ENCODE measurements around the gene SCAF11.
"Not testable (repeated sequence)": the region's sequence is repeated elsewhere in the genome, so short reads cannot be mapped to it uniquely, and the experiment has no call there.

SCAF11 gene

GRCh38 chr12:46000076-46000475 is 9.7 kb upstream of the SCAF11 start:
- H3K4me3 ChIP-seq (ENCODE audit: low read depth in 1 of 5, low read length in 5 of 5); H3K27ac ChIP-seq (ENCODE audit: low read depth, low read length); H3K9me3 ChIP-seq (ENCODE audit: control insufficient read depth in 5 of 5, low read length in 5 of 5); H3K36me3 ChIP-seq (ENCODE audit: control insufficient read depth in 5 of 5, insufficient read depth in 5 of 5, low read length in 5 of 5); H3K27me3 ChIP-seq (ENCODE audit: control insufficient read depth in 5 of 5, insufficient read depth in 4 of 5, low read length in 5 of 5); H3K4me1 ChIP-seq (ENCODE audit: control insufficient read depth in 5 of 5, insufficient read depth in 5 of 5, low read length in 5 of 5); H3K9ac ChIP-seq (ENCODE audit: low read length in 5 of 5): not testable (repeated sequence)

- no peak overlapping the region for H3K9ac ChIP-seq (ENCODE audit: low read length in 5 of 5)
- no peak overlapping the region for H3K27ac ChIP-seq (ENCODE audit: low read depth, low read length)
Observed at GRCh38 chr12:45994736-45995135, 4.4 kb upstream of the SCAF11 start.

DNA sequence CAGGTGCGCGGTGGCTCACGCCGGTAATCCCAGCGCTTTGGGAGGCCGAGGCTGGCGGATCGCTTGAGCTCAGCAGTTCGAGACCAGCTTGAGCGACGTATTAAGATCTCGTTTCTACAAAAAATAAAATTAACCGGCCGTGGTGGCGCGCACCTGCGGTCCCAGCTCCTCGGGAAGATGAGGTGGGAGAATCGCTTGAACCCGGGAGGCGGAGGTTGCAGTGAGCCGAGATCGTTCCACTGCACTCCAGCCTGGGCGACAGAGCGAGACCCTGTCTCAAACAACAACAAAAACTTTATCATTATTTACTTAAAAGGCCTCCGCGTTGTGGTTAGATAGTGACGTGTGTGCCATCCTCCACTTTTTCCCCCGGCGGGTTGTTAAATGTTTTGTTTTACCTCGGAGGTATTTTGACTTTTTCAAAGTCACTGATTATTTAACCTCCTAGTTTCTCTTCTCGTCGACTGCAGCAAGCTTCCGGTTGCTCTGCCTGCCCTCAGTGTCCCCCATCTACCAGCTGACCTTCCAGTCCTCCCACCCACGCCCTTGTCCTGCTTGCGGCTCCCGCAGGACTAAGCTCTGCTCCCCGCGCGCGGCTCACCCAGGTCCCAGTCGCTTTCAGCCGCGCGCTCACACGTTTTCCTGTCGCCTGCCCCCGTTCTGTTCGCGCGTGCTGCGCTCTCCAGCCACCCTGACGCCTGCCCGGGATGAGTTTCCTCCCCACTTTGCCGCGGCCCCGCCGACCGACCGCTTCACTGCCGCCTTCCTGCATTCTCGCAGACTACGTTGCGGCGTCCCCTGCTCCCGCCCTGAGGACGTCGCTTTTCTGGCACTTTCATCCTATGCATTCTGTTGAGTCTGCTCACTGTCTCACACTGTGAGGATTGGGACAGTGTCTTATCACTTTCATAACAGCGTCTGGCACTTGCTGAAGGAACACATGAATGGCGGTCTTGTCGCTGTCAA is 1.2 kb upstream of the SCAF11 start:
- Histone ChIP-seq H3K9me3 (ENCODE audit: control insufficient read depth in 5 of 5, low read length in 5 of 5) (no peaks in the 10 kb centered on the region), H3K36me3 (ENCODE audit: control insufficient read depth in 5 of 5, insufficient read depth in 5 of 5, low read length in 5 of 5) (peaks cover 0 to 4% (median 0%) of the 10 kb centered on the region in 5 donors), H3K27ac (ENCODE audit: low read depth, low read length) (peak overlapping the region; percentile 99), H3K9ac (ENCODE audit: low read length in 5 of 5) (peak overlapping the region; percentile 83 to 99 (median 93)), H3K4me1 (ENCODE audit: control insufficient read depth in 5 of 5, insufficient read depth in 5 of 5, low read length in 5 of 5) (peaks cover 5 to 35% (median 27%) of the 10 kb centered on the region in 5 donors), H3K27me3 (ENCODE audit: control insufficient read depth in 5 of 5, insufficient read depth in 4 of 5, low read length in 5 of 5) (no peaks in the 10 kb centered on the region), H3K4me3 (ENCODE audit: low read depth in 1 of 5, low read length in 5 of 5) (peak overlapping the region; percentile 78 to 96 (median 87))

More at GRCh38 chr12:45994736-45995135, 4.4 kb upstream of the SCAF11 start:
- no peaks in the 10 kb centered on the region for H3K36me3 ChIP-seq (ENCODE audit: control insufficient read depth in 5 of 5, insufficient read depth in 5 of 5, low read length in 5 of 5)
- peaks cover 0 to 7% (median 3%) of the 10 kb centered on the region in 5 donors for H3K4me1 ChIP-seq (ENCODE audit: control insufficient read depth in 5 of 5, insufficient read depth in 5 of 5, low read length in 5 of 5)
- H3K4me3 ChIP-seq (ENCODE audit: low read depth in 1 of 5, low read length in 5 of 5), result no peak overlapping the region
- H3K9me3 ChIP-seq (ENCODE audit: control insufficient read depth in 5 of 5, low read length in 5 of 5), result no peaks in the 10 kb centered on the region
- H3K27me3 ChIP-seq (ENCODE audit: control insufficient read depth in 5 of 5, insufficient read depth in 4 of 5, low read length in 5 of 5), result no peaks in the 10 kb centered on the region

DNA sequence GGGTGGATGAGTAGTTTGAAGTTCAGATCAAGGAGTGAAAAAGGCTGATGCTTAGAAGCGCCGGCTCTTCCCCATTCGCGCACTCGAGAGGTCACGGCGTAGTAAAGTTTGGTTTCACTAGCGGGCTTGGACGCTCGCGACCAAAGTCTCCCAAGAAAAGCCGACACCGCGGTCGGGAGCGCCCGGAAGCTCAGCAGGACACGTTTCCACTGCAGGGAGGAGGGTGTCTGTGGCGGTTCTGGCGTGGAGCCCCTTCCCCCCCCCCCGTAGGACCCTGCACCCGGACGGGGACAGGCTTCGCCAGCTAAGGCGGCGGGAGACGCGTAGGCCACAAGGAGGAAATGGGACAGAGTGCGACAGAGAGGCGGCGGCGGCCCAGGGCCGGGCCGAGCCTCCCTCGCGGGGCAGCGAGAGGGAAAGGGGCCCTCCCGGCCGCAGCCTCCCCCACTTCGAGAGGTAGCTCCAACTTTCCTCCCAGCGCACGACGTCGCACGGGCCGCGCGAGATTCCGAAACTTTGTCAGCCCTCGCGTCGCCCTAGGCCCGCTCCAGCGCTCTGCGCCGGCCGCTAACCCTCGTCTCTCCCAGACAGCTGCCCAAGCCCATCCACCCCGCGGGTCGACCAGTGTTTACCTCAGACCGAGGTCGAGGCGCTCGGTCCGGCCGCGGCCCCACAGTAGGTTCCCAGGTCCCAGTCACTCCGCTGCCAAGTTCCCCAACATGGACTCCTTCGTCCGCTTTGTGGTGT is 480 bp downstream of the SCAF11 start:
- H3K9ac ChIP-seq (ENCODE audit: low read length in 5 of 5), result peak overlapping the region; percentile 82 to 100 (median 99)
- peaks cover 5 to 43% (median 42%) of the 10 kb centered on the region in 5 donors for H3K4me1 ChIP-seq (ENCODE audit: control insufficient read depth in 5 of 5, insufficient read depth in 5 of 5, low read length in 5 of 5)
- H3K27ac ChIP-seq (ENCODE audit: low read depth, low read length), result peak overlapping the region; percentile 99
- H3K4me3 ChIP-seq (ENCODE audit: low read depth in 1 of 5, low read length in 5 of 5), result peak overlapping the region; percentile 86 to 97 (median 95)
- H3K9me3 ChIP-seq (ENCODE audit: control insufficient read depth in 5 of 5, low read length in 5 of 5), result no peaks in the 10 kb centered on the region
- peaks cover 0 to 5% (median 0%) of the 10 kb centered on the region in 5 donors for H3K36me3 ChIP-seq (ENCODE audit: control insufficient read depth in 5 of 5, insufficient read depth in 5 of 5, low read length in 5 of 5)
- no peaks in the 10 kb centered on the region for H3K27me3 ChIP-seq (ENCODE audit: control insufficient read depth in 5 of 5, insufficient read depth in 4 of 5, low read length in 5 of 5)

DNA sequence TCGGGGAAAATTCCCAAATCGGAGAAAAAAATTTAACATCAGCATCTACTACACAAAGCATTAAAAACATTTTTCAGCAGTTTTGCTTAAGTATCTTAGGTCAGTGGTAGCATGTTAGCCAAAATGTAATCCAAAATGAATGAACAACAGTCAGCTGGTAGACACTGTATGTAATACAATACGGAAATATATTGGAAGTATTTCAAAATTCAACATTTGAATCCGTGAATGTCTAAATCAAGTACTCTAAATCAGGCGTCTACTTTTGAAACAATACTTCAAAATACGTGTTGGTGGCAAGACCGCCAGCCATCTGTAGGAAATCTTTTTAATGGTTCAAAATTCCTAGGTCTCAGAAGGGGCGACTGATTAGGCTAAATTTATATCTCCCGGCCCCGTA is 1.1 kb downstream of the SCAF11 start:
- Histone ChIP-seq H3K27me3 (ENCODE audit: control insufficient read depth in 5 of 5, insufficient read depth in 4 of 5, low read length in 5 of 5) (no peaks in the 10 kb centered on the region), H3K36me3 (ENCODE audit: control insufficient read depth in 5 of 5, insufficient read depth in 5 of 5, low read length in 5 of 5) (peaks cover 0 to 5% (median 0%) of the 10 kb centered on the region in 5 donors), H3K27ac (ENCODE audit: low read depth, low read length) (peak overlapping the region; percentile 99), H3K9ac (ENCODE audit: low read length in 5 of 5) (peak overlapping the region; percentile 82 to 100 (median 99)), H3K4me3 (ENCODE audit: low read depth in 1 of 5, low read length in 5 of 5) (peak overlapping the region; percentile 86 to 97 (median 95)), H3K4me1 (ENCODE audit: control insufficient read depth in 5 of 5, insufficient read depth in 5 of 5, low read length in 5 of 5) (peaks cover 5 to 43% (median 42%) of the 10 kb centered on the region in 5 donors), H3K9me3 (ENCODE audit: control insufficient read depth in 5 of 5, low read length in 5 of 5) (no peaks in the 10 kb centered on the region)

GRCh38 chr12:45988264-45988663 is 2.1 kb downstream of the SCAF11 start:
- Histone ChIP-seq H3K9me3 (ENCODE audit: control insufficient read depth in 5 of 5, low read length in 5 of 5) (no peaks in the 10 kb centered on the region), H3K4me3 (ENCODE audit: low read depth in 1 of 5, low read length in 5 of 5) (peak overlapping the region in 1 of 5 donors; percentile 96), H3K9ac (ENCODE audit: low read length in 5 of 5) (peak overlapping the region in 4 of 5 donors; percentile 43 to 100 (median 99)), H3K4me1 (ENCODE audit: control insufficient read depth in 5 of 5, insufficient read depth in 5 of 5, low read length in 5 of 5) (peaks cover 5 to 51% (median 44%) of the 10 kb centered on the region in 5 donors), H3K27me3 (ENCODE audit: control insufficient read depth in 5 of 5, insufficient read depth in 4 of 5, low read length in 5 of 5) (no peaks in the 10 kb centered on the region), H3K27ac (ENCODE audit: low read depth, low read length) (peak overlapping the region; percentile 99), H3K36me3 (ENCODE audit: control insufficient read depth in 5 of 5, insufficient read depth in 5 of 5, low read length in 5 of 5) (peaks cover 0 to 5% (median 0%) of the 10 kb centered on the region in 5 donors)

GRCh38 chr12:45987340-45987727 is 3.0 kb downstream of the SCAF11 start:
- Histone ChIP-seq H3K4me1 (ENCODE audit: control insufficient read depth in 5 of 5, insufficient read depth in 5 of 5, low read length in 5 of 5) (peaks cover 5 to 53% (median 47%) of the 10 kb centered on the region in 5 donors), H3K27ac (ENCODE audit: low read depth, low read length) (peak overlapping the region; percentile 99), H3K9me3 (ENCODE audit: control insufficient read depth in 5 of 5, low read length in 5 of 5) (no peaks in the 10 kb centered on the region), H3K4me3 (ENCODE audit: low read depth in 1 of 5, low read length in 5 of 5) (peak overlapping the region in 1 of 5 donors; percentile 18), H3K9ac (ENCODE audit: low read length in 5 of 5) (peak overlapping the region in 1 of 5 donors; percentile 23), H3K27me3 (ENCODE audit: control insufficient read depth in 5 of 5, insufficient read depth in 4 of 5, low read length in 5 of 5) (no peaks in the 10 kb centered on the region), H3K36me3 (ENCODE audit: control insufficient read depth in 5 of 5, insufficient read depth in 5 of 5, low read length in 5 of 5) (peaks cover 0 to 5% (median 0%) of the 10 kb centered on the region in 5 donors)

DNA sequence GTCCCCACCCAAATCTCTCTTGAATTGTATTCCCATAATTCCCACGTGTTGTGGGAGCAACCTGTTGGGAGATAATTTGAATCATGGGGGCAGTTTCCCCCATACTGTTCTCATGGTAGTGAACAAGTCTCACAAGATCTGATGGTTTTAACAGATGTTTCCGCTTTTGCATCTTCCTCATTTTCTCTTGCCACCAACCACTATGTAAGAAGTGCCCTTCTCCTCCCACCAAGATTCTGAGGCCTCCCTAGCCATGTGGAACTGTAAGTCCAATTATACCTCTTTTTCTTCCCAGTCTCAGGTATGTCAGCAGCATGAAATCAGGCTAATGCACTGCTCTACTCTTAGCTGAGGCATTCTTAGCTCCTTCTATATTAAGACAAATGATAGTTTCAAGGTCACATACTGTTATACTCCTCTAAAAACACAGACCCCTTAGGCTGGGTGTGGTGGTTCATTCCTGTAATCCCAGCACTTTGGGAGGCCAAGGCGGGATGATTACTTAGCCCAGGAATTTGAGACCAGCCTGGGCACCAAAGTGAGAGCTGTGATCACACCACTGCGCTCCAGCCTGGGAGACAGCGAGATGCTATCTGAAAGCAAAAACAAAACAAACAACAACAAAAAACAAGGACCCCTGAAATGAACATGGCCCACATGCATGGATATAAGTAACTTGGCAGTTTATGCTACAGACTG is 3.6 kb downstream of the SCAF11 start:
- no peaks in the 10 kb centered on the region for H3K9me3 ChIP-seq (ENCODE audit: control insufficient read depth in 5 of 5, low read length in 5 of 5)
- peaks cover 0 to 5% (median 0%) of the 10 kb centered on the region in 5 donors for H3K36me3 ChIP-seq (ENCODE audit: control insufficient read depth in 5 of 5, insufficient read depth in 5 of 5, low read length in 5 of 5)
- H3K4me1 ChIP-seq (ENCODE audit: control insufficient read depth in 5 of 5, insufficient read depth in 5 of 5, low read length in 5 of 5), result peaks cover 5 to 55% (median 50%) of the 10 kb centered on the region in 5 donors
- no peaks in the 10 kb centered on the region for H3K27me3 ChIP-seq (ENCODE audit: control insufficient read depth in 5 of 5, insufficient read depth in 4 of 5, low read length in 5 of 5)
- H3K4me3 ChIP-seq (ENCODE audit: low read depth in 1 of 5, low read length in 5 of 5), result peak overlapping the region in 1 of 5 donors; percentile 18
- peak overlapping the region; percentile 99 for H3K27ac ChIP-seq (ENCODE audit: low read depth, low read length)
- H3K9ac ChIP-seq (ENCODE audit: low read length in 5 of 5), result peak overlapping the region in 1 of 5 donors; percentile 23

DNA sequence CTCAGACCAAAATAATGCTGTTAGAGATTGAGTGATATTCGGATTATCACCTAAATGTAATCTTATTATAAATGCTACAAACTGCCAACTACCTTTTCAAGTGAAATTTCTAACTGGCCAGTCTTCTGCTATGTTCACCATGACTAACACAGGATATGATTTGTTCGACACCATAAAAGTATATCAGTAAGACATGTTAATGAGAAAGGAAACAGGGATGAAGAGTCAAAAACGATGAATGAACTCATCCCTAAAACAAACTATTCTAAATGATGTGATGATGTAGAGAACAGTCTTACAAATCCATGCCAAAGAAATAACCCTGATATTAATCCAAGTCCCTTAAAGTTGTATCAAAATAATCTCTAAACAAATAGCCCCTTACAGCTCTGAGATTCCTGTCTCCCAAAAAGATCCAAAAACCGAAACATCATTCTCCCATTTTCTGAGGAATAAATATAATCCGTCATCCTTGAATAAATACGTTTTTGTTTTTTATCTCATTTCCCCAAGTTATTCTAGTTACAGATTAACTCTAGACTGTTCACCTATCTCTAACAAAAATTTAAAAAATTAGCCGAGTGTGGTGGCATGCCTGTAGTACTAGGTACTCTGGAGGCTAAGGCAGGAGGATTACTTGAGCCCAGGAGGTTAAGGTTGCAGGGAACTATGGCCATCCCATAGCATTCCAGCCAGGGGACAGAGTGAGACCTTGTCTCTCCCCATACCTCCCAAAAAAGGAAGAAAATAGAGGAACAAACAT is 9.1 kb downstream of the SCAF11 start:
- Histone ChIP-seq H3K9me3 (ENCODE audit: control insufficient read depth in 5 of 5, low read length in 5 of 5) (no peaks in the 10 kb centered on the region), H3K27ac (ENCODE audit: low read depth, low read length) (peak overlapping the region; percentile 15), H3K27me3 (ENCODE audit: control insufficient read depth in 5 of 5, insufficient read depth in 4 of 5, low read length in 5 of 5) (no peaks in the 10 kb centered on the region), H3K4me1 (ENCODE audit: control insufficient read depth in 5 of 5, insufficient read depth in 5 of 5, low read length in 5 of 5) (peaks cover 0 to 67% (median 47%) of the 10 kb centered on the region in 5 donors), H3K9ac (ENCODE audit: low read length in 5 of 5) (no peak overlapping the region), H3K4me3 (ENCODE audit: low read depth in 1 of 5, low read length in 5 of 5) (no peak overlapping the region), H3K36me3 (ENCODE audit: control insufficient read depth in 5 of 5, insufficient read depth in 5 of 5, low read length in 5 of 5) (peaks cover 0 to 5% (median 0%) of the 10 kb centered on the region in 5 donors)
